NCI-H345 (cell line): Measurements from ENCODE around the gene TBC1D22A.
A peak's percentile ranks its signal among the peaks of the same experiment; 100 is the strongest.
"Not testable (repeated sequence)": the region's sequence is repeated elsewhere in the genome, so short reads cannot be mapped to it uniquely, and the experiment has no call there.

Source experiments
- DNase-seq: peaks from one replicate; lab custom pipeline; 2025; lab: John Stamatoyannopoulos, UW

Gene TBC1D22A

GRCh38 chr22:47156352-47157092 lies 394.1 kb downstream of the TBC1D22A start:
- no peak for DNase-seq

DNA sequence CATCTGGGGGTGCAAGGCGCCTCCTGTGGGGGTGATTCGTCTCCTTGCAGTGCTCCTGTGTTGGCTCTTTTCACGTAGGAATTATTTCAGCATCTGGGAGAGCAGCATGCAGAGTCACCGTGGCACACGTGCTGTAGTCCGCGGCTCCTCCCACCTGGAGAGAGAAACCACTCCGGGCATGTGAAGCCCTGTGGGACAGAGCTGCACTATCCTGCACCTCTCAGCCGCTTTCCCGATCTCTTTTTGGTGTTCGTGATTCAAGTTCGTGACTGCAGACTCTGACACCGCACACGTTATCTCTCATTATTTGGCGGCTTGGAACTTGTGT lies 394.6 kb downstream of the TBC1D22A start:
- no peak for DNase-seq

DNA sequence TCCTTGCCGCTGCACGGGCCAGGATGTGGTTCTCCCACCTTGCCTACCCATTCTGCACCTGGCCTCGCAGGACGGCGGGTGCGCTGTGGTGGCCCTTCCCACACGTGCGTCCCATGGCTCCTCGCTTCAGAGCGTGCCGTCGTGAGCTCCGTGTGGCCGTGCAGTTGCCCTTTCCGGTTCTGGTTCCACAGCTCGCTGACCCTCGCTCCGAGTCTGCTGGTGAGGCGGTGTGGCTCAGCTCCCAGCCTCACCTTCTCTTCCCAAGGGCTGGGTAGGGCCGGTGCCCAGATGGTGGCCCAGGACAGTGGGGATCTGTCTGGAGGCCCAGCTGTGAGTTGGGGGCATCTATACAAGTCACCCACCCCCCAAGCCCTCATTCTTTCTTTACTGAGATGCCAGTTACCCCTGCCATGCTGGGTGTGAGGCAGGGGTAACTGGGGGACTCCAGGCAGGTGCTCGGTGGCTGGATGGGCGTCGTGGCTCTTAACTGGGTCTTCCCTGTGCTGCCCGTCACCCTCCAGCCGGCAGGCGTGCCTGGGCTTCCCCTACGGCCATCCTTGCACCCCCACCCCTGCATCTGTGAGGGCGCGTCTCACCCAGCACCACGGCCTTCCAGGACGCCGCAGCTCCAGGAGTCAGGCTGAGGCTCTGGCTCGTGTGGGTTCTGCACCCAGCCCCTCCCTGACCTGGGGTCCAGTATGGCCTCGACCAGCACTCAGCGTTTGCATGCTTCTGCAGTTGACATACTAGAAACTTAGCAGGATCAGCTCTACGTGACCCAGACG lies 395.2 kb downstream of the TBC1D22A start:
- no peak for DNase-seq

GRCh38 chr22:47158457-47158856 lies 396.0 kb downstream of the TBC1D22A start:
- DNase-seq, result peak; percentile 25

DNA sequence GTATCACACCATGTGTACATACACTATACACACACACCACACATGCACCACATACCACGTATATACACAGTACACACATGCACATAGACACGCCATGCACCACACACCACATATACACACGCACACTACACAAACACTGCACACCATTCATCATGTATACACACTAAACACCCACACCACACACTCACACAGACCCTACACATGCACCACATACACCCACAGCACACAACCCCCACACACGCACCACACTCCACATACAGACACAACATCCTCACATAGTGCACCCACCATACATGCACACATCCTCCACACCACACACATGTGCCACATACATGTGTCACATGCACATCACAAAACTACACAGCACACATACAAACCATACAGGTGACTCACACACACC lies 397.1 kb downstream of the TBC1D22A start:
- DNase-seq, result no peak

DNA sequence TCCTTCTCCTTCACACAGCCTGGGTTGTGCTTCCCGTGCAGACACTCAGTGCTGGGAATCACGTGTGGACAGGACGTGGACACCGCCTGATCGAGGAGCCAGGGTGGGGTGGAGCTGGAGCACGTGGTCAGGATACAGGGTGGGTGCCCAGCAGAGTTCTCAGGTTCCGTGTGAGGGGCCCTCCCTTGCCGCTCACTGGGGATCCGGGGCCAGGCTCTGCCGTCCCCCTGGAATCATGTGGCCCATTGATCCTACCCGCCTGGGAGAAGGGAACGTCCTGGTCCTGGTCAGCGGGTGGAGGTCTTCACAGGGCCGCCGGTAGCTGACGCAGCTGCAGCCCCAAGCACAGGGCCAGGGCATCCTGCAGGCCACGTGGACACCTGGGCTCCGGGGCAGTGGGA lies 397.7 kb downstream of the TBC1D22A start:
- no peak for DNase-seq

DNA sequence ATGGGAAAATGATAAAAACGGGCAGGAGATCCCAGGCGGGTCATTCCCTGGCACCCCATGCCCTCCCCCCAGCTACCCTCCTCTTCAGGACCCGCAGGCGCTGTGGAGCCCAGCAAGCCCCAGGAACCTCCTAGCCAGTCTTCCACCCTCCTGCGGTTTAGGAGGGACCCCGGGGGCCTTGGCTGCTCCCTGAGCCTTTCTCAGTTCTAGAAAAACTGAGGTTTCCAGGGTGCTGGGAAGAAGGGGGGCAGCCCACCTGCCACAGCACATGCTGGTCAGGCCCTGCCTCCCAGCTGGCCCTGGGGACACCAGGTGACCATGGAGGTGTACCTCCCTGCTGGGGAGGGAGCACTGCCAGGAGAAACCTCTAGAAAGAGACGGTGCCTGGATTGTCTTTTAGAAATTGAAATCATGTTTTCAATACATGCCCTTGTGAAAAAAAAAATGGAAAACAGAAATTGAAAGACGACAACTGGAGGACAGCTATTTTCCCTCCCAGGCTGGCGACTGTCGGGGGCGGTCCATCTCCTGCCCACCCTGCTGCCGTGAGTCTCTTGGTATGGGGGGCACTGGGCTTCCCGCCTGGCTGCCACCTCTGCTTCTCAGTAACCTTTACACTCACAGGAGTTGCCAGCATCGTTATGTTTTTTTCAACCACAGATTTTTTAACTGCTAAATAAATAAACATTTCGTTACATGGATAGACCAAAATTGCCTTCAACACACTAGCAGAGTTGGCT lies 398.5 kb downstream of the TBC1D22A start:
- no peak for DNase-seq

GRCh38 chr22:47161631-47162030 lies 399.2 kb downstream of the TBC1D22A start:
- DNase-seq, result no peak

- DNase-seq, result no peak
Measured at GRCh38 chr22:47162865-47163264, 400.4 kb downstream of the TBC1D22A start.

- no peak for DNase-seq
Measured at GRCh38 chr22:47163481-47163855, 401.0 kb downstream of the TBC1D22A start.

DNA sequence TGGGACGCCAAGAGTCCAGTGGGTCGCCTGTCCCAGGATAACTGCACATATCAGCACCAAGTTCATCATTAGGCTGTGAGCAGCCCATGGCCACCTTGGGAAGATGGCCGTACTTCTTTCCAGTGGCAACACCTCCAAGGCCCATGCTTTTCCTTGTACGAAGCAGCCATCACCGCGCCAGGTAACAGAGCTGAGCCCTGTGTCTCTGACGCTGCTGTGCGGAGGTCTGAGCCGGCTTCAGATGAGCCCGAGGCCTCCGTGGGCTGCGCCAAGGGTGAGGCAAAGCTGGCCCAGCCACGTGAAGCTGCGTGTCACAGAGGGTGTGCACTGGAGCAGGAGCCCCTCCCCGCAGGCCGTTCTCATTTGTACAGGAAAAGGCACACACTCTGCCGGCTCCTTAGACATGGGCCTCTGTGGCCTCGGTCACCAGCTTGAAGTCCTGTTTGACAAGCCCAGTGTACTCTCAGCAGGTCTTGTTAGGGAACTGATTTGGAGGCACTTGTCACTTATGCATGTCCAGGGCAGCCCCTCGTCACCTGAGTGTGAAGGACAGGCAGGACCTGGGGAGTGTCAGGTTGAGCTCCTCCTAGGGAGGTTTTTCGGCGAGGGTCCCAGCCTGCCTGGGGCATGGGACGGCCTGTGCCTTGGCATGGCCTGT lies 401.5 kb downstream of the TBC1D22A start:
- no peak for DNase-seq

- DNase-seq, result no peak
Measured at GRCh38 chr22:47164514-47165337, 402.3 kb downstream of the TBC1D22A start.

GRCh38 chr22:47165338-47166032 lies 403.0 kb downstream of the TBC1D22A start:
- peak; percentile 35 for DNase-seq

GRCh38 chr22:47166033-47166404 lies 403.6 kb downstream of the TBC1D22A start:
- DNase-seq, result peak; percentile 35

- no peak for DNase-seq
Measured at GRCh38 chr22:47166446-47167016, 404.1 kb downstream of the TBC1D22A start.

DNA sequence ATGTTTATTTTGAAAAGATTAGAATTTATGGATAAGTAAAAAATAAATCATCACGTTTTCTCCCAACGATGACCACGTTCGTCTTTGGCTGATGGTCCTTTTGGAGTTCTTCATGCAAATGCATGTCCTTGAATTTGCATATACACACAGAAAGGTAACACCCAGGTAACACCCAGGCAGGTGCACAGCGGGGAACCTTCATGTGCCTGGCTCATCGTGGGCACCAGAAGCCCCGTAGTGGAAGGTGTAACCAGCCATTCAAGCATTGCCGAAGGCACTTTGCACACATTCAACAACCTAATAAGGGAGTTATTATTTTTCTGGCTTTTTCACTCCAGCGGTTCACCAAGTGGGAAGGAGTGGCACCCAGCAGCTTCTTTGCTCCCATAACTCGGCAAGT lies 404.6 kb downstream of the TBC1D22A start:
- no peak for DNase-seq

- DNase-seq, result not testable (repeated sequence)
Measured at GRCh38 chr22:47167921-47168320, 405.5 kb downstream of the TBC1D22A start.

DNA sequence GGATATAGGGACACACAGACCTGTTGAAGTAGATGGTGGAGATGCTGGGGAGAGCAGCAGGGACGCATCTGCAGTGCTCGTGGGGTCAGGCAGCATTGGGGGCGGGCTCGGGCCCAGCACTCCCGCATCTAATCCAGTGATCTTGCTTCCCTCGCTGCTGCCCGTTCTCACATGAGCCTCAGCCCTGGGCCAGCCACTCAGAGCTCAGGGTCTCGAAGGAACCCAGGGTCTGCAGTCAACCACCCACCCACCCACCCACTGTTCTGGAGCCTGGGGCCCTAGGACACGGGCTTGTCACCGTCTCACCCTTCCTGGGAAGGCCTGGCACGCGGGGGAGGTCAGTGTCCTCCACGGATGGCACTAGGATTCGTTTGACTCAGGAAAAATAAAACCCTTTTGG lies 406.0 kb downstream of the TBC1D22A start:
- no peak for DNase-seq

DNA sequence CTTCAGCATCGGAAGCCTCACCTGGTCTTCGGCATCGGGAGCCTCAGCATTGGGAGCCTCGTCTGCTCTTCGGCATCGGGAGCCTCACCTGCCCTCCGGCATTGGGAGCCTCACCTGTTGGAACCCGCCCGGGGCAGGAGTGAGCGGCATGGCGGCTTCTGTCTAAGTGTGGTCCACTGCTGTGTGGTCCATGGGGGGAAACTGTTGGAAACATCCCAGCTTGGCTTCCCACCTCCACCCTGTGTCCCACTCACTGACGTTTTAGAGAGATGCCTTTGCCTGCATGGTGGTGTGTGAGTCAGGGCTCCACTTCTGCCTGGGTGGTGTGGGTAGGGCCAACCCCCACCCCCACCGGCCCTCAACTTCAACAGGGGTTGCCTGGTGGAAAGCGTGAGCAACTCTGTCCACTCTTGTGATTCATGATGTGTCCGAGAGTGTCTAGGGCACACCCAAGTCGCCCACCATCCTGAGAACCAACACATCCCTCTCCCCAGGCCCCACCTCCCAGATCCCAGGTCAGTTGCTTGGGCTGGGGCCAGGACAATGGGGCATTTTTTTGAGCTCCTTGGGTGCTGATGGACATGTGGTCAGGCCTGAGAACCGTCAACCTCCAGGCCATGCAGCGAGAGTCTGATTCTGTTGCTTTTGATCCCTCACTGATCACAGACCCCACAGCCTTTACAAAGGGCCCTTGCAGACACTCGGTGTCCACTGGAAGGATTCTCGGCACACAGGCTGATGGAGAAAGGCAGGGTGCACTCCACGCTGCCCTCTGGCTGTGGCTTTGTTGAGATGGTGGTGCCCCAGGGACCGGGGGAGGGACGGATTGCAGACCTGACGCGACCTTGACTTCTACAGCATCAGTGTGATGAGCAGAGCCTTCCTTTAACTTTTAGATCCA lies 406.7 kb downstream of the TBC1D22A start:
- DNase-seq, result no peak

DNA sequence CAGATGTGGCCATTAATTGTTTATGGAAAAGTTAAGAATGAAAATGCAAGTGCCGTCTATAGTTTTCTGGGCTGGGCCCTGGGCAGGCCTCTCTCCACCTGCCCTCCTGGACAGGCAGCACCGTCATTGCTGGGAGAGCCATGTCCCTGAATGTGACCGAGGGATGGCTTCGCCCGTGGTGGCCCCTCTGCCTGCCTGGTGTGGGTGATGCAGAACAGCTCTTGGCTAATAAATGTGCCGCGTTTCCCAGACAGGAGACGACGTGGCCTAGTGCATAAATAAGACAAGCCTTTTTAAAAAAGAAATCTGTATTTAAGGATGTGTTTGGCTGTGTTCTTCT lies 407.3 kb downstream of the TBC1D22A start:
- DNase-seq, result no peak
